ENCODE measurements around the gene KCNK4.

DNA sequence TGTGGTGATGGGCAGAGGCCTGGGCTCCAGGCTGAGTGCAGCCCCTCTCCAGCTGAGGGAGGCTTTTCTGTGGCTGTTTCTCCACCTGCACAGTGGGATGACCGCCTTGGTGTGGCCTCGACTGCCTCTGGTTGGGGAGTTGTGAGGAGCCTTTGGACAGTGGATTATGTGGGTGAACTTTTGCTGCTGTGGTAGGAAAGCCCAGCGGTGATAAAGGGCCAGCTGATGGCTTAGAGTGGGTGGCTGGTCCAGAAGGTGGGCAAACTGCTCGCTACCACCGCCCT is 12.9 kb downstream of the KCNK4 start:
- TF ChIP-seq POLR2A (IDR thresholded peaks at IDR 0.05) = no peak
- TF ChIP-seq, protein P1, sequence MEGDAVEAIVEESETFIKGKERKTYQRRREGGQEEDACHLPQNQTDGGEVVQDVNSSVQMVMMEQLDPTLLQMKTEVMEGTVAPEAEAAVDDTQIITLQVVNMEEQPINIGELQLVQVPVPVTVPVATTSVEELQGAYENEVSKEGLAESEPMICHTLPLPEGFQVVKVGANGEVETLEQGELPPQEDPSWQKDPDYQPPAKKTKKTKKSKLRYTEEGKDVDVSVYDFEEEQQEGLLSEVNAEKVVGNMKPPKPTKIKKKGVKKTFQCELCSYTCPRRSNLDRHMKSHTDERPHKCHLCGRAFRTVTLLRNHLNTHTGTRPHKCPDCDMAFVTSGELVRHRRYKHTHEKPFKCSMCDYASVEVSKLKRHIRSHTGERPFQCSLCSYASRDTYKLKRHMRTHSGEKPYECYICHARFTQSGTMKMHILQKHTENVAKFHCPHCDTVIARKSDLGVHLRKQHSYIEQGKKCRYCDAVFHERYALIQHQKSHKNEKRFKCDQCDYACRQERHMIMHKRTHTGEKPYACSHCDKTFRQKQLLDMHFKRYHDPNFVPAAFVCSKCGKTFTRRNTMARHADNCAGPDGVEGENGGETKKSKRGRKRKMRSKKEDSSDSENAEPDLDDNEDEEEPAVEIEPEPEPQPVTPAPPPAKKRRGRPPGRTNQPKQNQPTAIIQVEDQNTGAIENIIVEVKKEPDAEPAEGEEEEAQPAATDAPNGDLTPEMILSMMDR (IDR thresholded peaks at IDR 0.05) = no peak

Data from adrenal gland (tissue), 5 donors.